ENCODE results near the gene TOR2A. TPM values are rescaled to one million over a fixed set of nuclear protein-coding genes. Genes with fewer than 3 reads are reported as not detected.

The TOR2A gene
- total and polyA plus RNA-seq, 2 experiments from 2014 or later = 16.8 to 28.8 TPM

GRCh38 chr9:127753622-127754021 is 18.5 kb upstream of the TOR2A start:
- Histone ChIP-seq H4K20me1 (ENCODE audit: insufficient read depth, poor library complexity, severe bottlenecking) (no peaks in the 10 kb centered on the region), H3K79me2 (no peaks in the 10 kb centered on the region), H3K9me2 (replicated peaks; ENCODE audit: insufficient read depth) (no peaks in the 10 kb centered on the region), H3K4me3 (no peak overlapping the region), H3K4me1 (ENCODE audit: insufficient read depth) (no peaks in the 10 kb centered on the region), H2AFZ (no peak overlapping the region), H3K9me3 (ENCODE audit: low read depth) (no peaks in the 10 kb centered on the region), H3K36me3 (replicated peaks; ENCODE audit: insufficient read depth, low read depth) (no peaks in the 10 kb centered on the region), H3K4me2 (no peak overlapping the region), H3K27me3 (peaks cover 43% of the 10 kb centered on the region), H3K27ac (no peak overlapping the region)
- no peak for DNase-seq (ENCODE audit: low spot score)
- WGBS (ENCODE audit: low lambda C conversion rate, missing lambda C conversion rate) = 63% methylated on average over 8 of the region's 8 CpGs
- TF ChIP-seq CTCF (IDR thresholded peaks at IDR 0.05; ENCODE audit: poor library complexity) (no peak), EZH2 (IDR thresholded peaks at IDR 0.05; ENCODE audit: borderline replicate concordance) (no peak), EZH2phosphoT487 (IDR thresholded peaks at IDR 0.05; ENCODE audit: low read depth, severe bottlenecking, unreplicated experiment) (no peak)

GRCh38 chr9:127753148-127753547 is 18.1 kb upstream of the TOR2A start:
- Histone ChIP-seq H3K4me1 (ENCODE audit: insufficient read depth) (no peaks in the 10 kb centered on the region), H3K4me3 (no peak overlapping the region), H3K4me2 (no peak overlapping the region), H3K36me3 (replicated peaks; ENCODE audit: insufficient read depth, low read depth) (no peaks in the 10 kb centered on the region), H3K27ac (no peak overlapping the region), H3K79me2 (no peaks in the 10 kb centered on the region), H3K9me3 (ENCODE audit: low read depth) (no peaks in the 10 kb centered on the region), H3K27me3 (peaks cover 43% of the 10 kb centered on the region), H3K9me2 (replicated peaks; ENCODE audit: insufficient read depth) (no peaks in the 10 kb centered on the region), H4K20me1 (ENCODE audit: insufficient read depth, poor library complexity, severe bottlenecking) (no peaks in the 10 kb centered on the region), H2AFZ (no peak overlapping the region)
- DNase-seq (ENCODE audit: low spot score) = no peak
- WGBS (ENCODE audit: low lambda C conversion rate, missing lambda C conversion rate) = 79% methylated on average over 8 of the region's 8 CpGs
- no peak for TF ChIP-seq EZH2 (IDR thresholded peaks at IDR 0.05; ENCODE audit: borderline replicate concordance)
- TF ChIP-seq EZH2phosphoT487 (IDR thresholded peaks at IDR 0.05; ENCODE audit: low read depth, severe bottlenecking, unreplicated experiment) = no peak
- TF ChIP-seq CTCF (IDR thresholded peaks at IDR 0.05; ENCODE audit: poor library complexity) = no peak

GRCh38 chr9:127751269-127752054 is 16.4 kb upstream of the TOR2A start:
- TF ChIP-seq CTCF (IDR thresholded peaks at IDR 0.05; ENCODE audit: poor library complexity) = no peak
- H3K9me2 ChIP-seq (replicated peaks; ENCODE audit: insufficient read depth) = no peaks in the 10 kb centered on the region
- no peaks in the 10 kb centered on the region for H3K4me1 ChIP-seq (ENCODE audit: insufficient read depth)
- H2AFZ ChIP-seq = no peak overlapping the region
- H3K79me2 ChIP-seq = no peaks in the 10 kb centered on the region
- peak; percentile 64 for DNase-seq (ENCODE audit: low spot score)
- no peak overlapping the region for H3K27ac ChIP-seq
- H3K9me3 ChIP-seq (ENCODE audit: low read depth) = no peaks in the 10 kb centered on the region
- no peak overlapping the region for H3K4me2 ChIP-seq
- no peaks in the 10 kb centered on the region for H3K36me3 ChIP-seq (replicated peaks; ENCODE audit: insufficient read depth, low read depth)
- H3K4me3 ChIP-seq = no peak overlapping the region
- H3K27me3 ChIP-seq = peaks cover 43% of the 10 kb centered on the region
- H4K20me1 ChIP-seq (ENCODE audit: insufficient read depth, poor library complexity, severe bottlenecking) = no peaks in the 10 kb centered on the region
- 23% methylated on average over 10 of the region's 10 CpGs for WGBS (ENCODE audit: low lambda C conversion rate, missing lambda C conversion rate)

Data from hepatocyte (in vitro differentiated cells).